ENCODE data around the gene KHDC1L. TPM values are rescaled to one million over a fixed set of nuclear protein-coding genes. Genes with fewer than 3 reads are reported as not detected.

The KHDC1L gene
- total RNA-seq, 1 experiment from 2014 or later = 1.1 TPM

- TF ChIP-seq CTCF (conservative IDR thresholded peaks at IDR 0.05) = no peak
- no peak for TF ChIP-seq EZH2 (IDR thresholded peaks at IDR 0.05; ENCODE audit: low read depth)
- no peaks in the 10 kb centered on the region for H3K9me2 ChIP-seq (ENCODE audit: insufficient read depth)
- no peaks in the 10 kb centered on the region for H3K4me1 ChIP-seq (replicated peaks; ENCODE audit: insufficient read depth)
- no peak overlapping the region for H2AFZ ChIP-seq
- H3F3A ChIP-seq (ENCODE audit: insufficient read depth, low read depth) = no peaks in the 10 kb centered on the region
- no peaks in the 10 kb centered on the region for H3K27me3 ChIP-seq (ENCODE audit: insufficient read depth, low read depth)
- intact Hi-C loops (cut with micrococcal nuclease; ENCODE audit: unreplicated experiment) = no loop called here
- POLR2A ChIA-PET (ENCODE audit: unreplicated experiment) = no interaction called here
- no TSS peak for BruUV-seq (replicated peaks)
- H3K27ac ChIP-seq = no peak overlapping the region
- no peak for DNase-seq
- no peak overlapping the region for H3K4me2 ChIP-seq
- no peaks in the 10 kb centered on the region for H3K79me2 ChIP-seq (ENCODE audit: low read depth)
- no peaks in the 10 kb centered on the region for H3K9me3 ChIP-seq (ENCODE audit: insufficient read depth, low read depth)
- H4K20me1 ChIP-seq (ENCODE audit: insufficient read depth) = no peaks in the 10 kb centered on the region
- H3K36me3 ChIP-seq (ENCODE audit: low read depth) = no peaks in the 10 kb centered on the region
- H3K4me3 ChIP-seq = no peak overlapping the region
- CTCF ChIA-PET = no interaction called here
These were observed 8.4 kb downstream of the KHDC1L start for GRCh38 chr6:73216859-73217258.

- Histone ChIP-seq H3K4me3 (no peak overlapping the region), H4K20me1 (ENCODE audit: insufficient read depth) (no peaks in the 10 kb centered on the region), H3K9me3 (ENCODE audit: insufficient read depth, low read depth) (no peaks in the 10 kb centered on the region), H3K4me1 (replicated peaks; ENCODE audit: insufficient read depth) (no peaks in the 10 kb centered on the region), H3K79me2 (ENCODE audit: low read depth) (no peaks in the 10 kb centered on the region), H3K27ac (no peak overlapping the region), H2AFZ (no peak overlapping the region), H3F3A (ENCODE audit: insufficient read depth, low read depth) (no peaks in the 10 kb centered on the region), H3K27me3 (ENCODE audit: insufficient read depth, low read depth) (no peaks in the 10 kb centered on the region), H3K36me3 (ENCODE audit: low read depth) (no peaks in the 10 kb centered on the region), H3K4me2 (no peak overlapping the region), H3K9me2 (ENCODE audit: insufficient read depth) (no peaks in the 10 kb centered on the region)
- TF ChIP-seq CTCF (conservative IDR thresholded peaks at IDR 0.05) (no peak), EZH2 (IDR thresholded peaks at IDR 0.05; ENCODE audit: low read depth) (no peak)
- intact Hi-C loops (cut with micrococcal nuclease; ENCODE audit: unreplicated experiment) = no loop called here
- ChIA-PET CTCF (no interaction called here), POLR2A (ENCODE audit: unreplicated experiment) (no interaction called here)
- no TSS peak for BruUV-seq (replicated peaks)
- DNase-seq = no peak
These were observed 16.2 kb downstream of the KHDC1L start for GRCh38 chr6:73209117-73209516.

GRCh38 chr6:73207221-73207837 is 18.0 kb downstream of the KHDC1L start:
- no peak for DNase-seq
- Histone ChIP-seq H2AFZ (no peak overlapping the region), H3K79me2 (ENCODE audit: low read depth) (no peaks in the 10 kb centered on the region), H3K4me2 (no peak overlapping the region), H3K36me3 (ENCODE audit: low read depth) (no peaks in the 10 kb centered on the region), H3F3A (ENCODE audit: insufficient read depth, low read depth) (no peaks in the 10 kb centered on the region), H3K9me2 (ENCODE audit: insufficient read depth) (no peaks in the 10 kb centered on the region), H3K27ac (no peak overlapping the region), H4K20me1 (ENCODE audit: insufficient read depth) (no peaks in the 10 kb centered on the region), H3K27me3 (ENCODE audit: insufficient read depth, low read depth) (no peaks in the 10 kb centered on the region), H3K4me3 (no peak overlapping the region), H3K4me1 (replicated peaks; ENCODE audit: insufficient read depth) (no peaks in the 10 kb centered on the region), H3K9me3 (ENCODE audit: insufficient read depth, low read depth) (no peaks in the 10 kb centered on the region)
- TF ChIP-seq CTCF (conservative IDR thresholded peaks at IDR 0.05) (no peak), EZH2 (IDR thresholded peaks at IDR 0.05; ENCODE audit: low read depth) (no peak)
- BruUV-seq (replicated peaks) = no TSS peak
- ChIA-PET CTCF (no interaction called here), POLR2A (ENCODE audit: unreplicated experiment) (no interaction called here)
- intact Hi-C loops (cut with micrococcal nuclease; ENCODE audit: unreplicated experiment) = no loop called here

All from PC-9 (cell line).